ENCODE measurements around the gene TLX2. TPM values are rescaled to one million over a fixed set of nuclear protein-coding genes. Genes with fewer than 3 reads are reported as not detected.

Gene TLX2
- total RNA-seq, 1 experiment from 2014 or later, result 0.68 TPM

DNA sequence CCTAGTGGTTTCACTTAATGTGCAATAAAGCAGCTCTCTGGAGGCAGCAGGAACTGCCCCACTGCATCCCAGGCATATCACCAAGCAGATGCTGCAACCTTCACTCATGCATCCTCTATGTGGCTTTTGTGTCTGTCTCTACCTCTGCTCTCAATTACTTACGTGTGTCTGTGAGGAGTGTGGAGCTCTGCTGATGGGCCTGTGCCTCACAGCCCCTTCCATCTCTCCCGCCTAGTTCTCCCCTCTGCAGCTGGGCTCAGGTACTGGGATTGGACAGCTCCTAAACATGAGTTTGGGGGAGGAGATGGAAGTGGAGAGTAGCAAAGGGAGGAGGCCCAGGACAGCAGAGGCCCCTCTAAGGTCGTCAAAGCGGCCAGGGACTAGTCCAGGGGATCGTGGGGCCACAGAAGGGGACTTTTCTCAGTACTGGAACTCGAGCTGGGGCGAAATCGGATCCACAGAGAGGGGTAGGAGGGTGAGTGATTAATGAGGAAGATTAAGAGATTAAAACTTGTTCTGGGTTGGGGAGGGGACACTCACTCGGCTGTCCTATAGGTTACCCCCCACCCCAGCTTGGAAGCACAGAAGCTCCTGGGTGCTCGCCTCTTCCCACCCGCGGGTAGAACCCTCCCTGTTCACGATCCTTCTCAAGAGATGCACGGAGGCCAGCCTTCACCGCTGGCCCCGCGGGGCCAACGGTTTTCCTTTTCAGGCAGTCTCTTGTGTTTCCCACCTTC, 12.7 kb upstream of the TLX2 start:
- Histone ChIP-seq H3K9me3 (no peaks in the 10 kb centered on the region), H3K4me3 (ENCODE audit: low read depth, low read length) (peak overlapping the region; percentile 75), H3K36me3 (ENCODE audit: control insufficient read depth, insufficient read depth, low read length) (peaks cover 3% of the 10 kb centered on the region; the same call in 1 of the 2 replicates), H3K4me1 (peaks cover 59% of the 10 kb centered on the region), H3K27me3 (replicated peaks; ENCODE audit: control insufficient read depth, insufficient read depth, low read length) (no peaks in the 10 kb centered on the region)
- Mint-ChIP-seq H3K27me3 (ENCODE audit: insufficient read depth, unreplicated experiment) (no peaks in the 10 kb centered on the region), H3K9me3 (ENCODE audit: unreplicated experiment) (no peaks in the 10 kb centered on the region), H3K4me1 (ENCODE audit: low read depth, unreplicated experiment) (peaks cover 29% of the 10 kb centered on the region), H3K27ac (ENCODE audit: unreplicated experiment) (peak overlapping the region; percentile 87), H3K36me3 (ENCODE audit: insufficient read depth, unreplicated experiment) (peaks cover 52% of the 10 kb centered on the region), H3K4me3 (ENCODE audit: unreplicated experiment) (peak overlapping the region; percentile 94)
- ChIA-PET CTCF (interaction anchor here (0.6 to 2.9 kb wide), 3 partner anchors 12 to 48 kb away, joined by 3 to 9 read pairs (median 8); partner anchors contain the start of genes CCDC142 and TTC31), POLR2A (interaction anchor here (0.9 to 5.2 kb wide), 5 partner anchors 12 to 43 kb away, joined by 3 to 17 read pairs (median 3); partner anchors contain the start of genes DQX1 and WBP1)
- intact Hi-C loops (cut with micrococcal nuclease; ENCODE audit: unreplicated experiment), result loop anchor here (1.0 kb wide), 1 partner anchor 12 kb away; no protein-coding TSS in a partner anchor
- TF ChIP-seq, protein P1, sequence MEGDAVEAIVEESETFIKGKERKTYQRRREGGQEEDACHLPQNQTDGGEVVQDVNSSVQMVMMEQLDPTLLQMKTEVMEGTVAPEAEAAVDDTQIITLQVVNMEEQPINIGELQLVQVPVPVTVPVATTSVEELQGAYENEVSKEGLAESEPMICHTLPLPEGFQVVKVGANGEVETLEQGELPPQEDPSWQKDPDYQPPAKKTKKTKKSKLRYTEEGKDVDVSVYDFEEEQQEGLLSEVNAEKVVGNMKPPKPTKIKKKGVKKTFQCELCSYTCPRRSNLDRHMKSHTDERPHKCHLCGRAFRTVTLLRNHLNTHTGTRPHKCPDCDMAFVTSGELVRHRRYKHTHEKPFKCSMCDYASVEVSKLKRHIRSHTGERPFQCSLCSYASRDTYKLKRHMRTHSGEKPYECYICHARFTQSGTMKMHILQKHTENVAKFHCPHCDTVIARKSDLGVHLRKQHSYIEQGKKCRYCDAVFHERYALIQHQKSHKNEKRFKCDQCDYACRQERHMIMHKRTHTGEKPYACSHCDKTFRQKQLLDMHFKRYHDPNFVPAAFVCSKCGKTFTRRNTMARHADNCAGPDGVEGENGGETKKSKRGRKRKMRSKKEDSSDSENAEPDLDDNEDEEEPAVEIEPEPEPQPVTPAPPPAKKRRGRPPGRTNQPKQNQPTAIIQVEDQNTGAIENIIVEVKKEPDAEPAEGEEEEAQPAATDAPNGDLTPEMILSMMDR (IDR thresholded peaks at IDR 0.05; ENCODE audit: insufficient read depth in 1 of 2, low read depth in 1 of 2, low read length in 1 of 2, severe bottlenecking in 1 of 2, unreplicated experiment in 1 of 2), result no peak
- no TSS peak for BruUV-seq (replicated peaks)
- DNase-seq, result no peak

DNA sequence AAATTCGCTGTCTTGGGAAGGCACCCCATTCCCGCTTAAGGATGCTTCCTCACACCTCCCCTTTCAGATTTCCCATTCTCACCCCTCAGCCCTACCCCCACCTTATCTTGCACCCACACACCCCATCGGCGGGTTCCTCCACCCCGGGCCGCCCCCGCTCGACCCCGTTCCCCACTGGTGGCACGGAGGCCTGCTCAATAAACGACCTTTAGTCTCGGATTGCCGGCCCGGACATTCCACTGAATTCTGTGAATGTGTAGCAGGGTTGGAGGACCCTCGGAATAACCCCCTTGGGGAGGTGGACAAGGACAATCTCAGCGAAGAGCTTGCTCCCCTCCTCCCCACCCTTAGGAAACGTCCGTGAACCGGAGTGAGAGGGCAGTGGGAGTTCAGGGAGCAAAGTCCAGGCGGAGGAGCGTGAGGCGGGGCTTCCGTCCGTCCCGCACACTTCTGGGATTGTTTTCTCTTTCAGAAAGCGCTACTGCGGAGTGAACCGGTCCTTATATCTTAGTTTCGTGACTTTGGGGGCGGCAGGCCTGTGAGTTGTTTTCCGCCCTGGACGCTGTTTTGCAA, 12.0 kb upstream of the TLX2 start:
- Mint-ChIP-seq H3K27me3 (ENCODE audit: insufficient read depth, unreplicated experiment) (no peaks in the 10 kb centered on the region), H3K9me3 (ENCODE audit: unreplicated experiment) (no peaks in the 10 kb centered on the region), H3K4me1 (ENCODE audit: low read depth, unreplicated experiment) (peaks cover 33% of the 10 kb centered on the region), H3K4me3 (ENCODE audit: unreplicated experiment) (peak overlapping the region; percentile 94), H3K27ac (ENCODE audit: unreplicated experiment) (peak overlapping the region; percentile 87), H3K36me3 (ENCODE audit: insufficient read depth, unreplicated experiment) (peaks cover 53% of the 10 kb centered on the region)
- Histone ChIP-seq H3K4me1 (peaks cover 61% of the 10 kb centered on the region), H3K9me3 (no peaks in the 10 kb centered on the region), H3K4me3 (ENCODE audit: low read depth, low read length) (peak overlapping the region; percentile 75), H3K27me3 (replicated peaks; ENCODE audit: control insufficient read depth, insufficient read depth, low read length) (no peaks in the 10 kb centered on the region), H3K36me3 (ENCODE audit: control insufficient read depth, insufficient read depth, low read length) (0 out of 2 replicates have a peak, but pooled peaks cover 2% of the 10 kb centered on the region)
- ChIA-PET CTCF (interaction anchor here (0.6 to 2.9 kb wide), 3 partner anchors 13 to 49 kb away, joined by 3 to 9 read pairs (median 8); partner anchors contain the start of genes CCDC142 and TTC31), POLR2A (interaction anchor here (1.0 to 5.2 kb wide), 5 partner anchors 13 to 31 kb away, joined by 3 to 17 read pairs (median 4); partner anchors contain the start of gene DQX1)
- DNase-seq, result peak; percentile 72 to 81
- intact Hi-C loops (cut with micrococcal nuclease; ENCODE audit: unreplicated experiment), result loop anchor here (1.0 kb wide), 1 partner anchor 13 kb away; no protein-coding TSS in a partner anchor
- TSS peak; percentile 9 for BruUV-seq (replicated peaks)
- TF ChIP-seq, protein P1 (IDR thresholded peaks at IDR 0.05; ENCODE audit: insufficient read depth in 1 of 2, low read depth in 1 of 2, low read length in 1 of 2, severe bottlenecking in 1 of 2, unreplicated experiment in 1 of 2), result no peak

Data from Caco-2 (cell line).